H1 (cell line): ENCODE measurements around the gene ARHGEF11. TPM values are rescaled to one million over a fixed set of nuclear protein-coding genes. Genes with fewer than 3 reads are reported as not detected.

Experiments used
- ATF3 ChIP-seq: IDR thresholded peaks from 2 replicates; pipeline ENCODE4 v1.6.1; 2011; ENCODE audit warnings: low read depth, mild to moderate bottlenecking, low read length; ENCODE audit not compliant: insufficient read depth
- CHD1 ChIP-seq: IDR thresholded peaks from 2 replicates; pipeline ENCODE4 v1.6.1; 2012; ENCODE audit warnings: low read depth, low read length, improper control_type of control experiment
- CHD2 ChIP-seq: IDR thresholded peaks from 2 replicates; pipeline ENCODE4 v1.6.1; 2012; ENCODE audit warnings: low read length, improper control_type of control experiment
- CREB1 ChIP-seq: IDR thresholded peaks from 2 replicates; pipeline ENCODE4 v1.6.1; 2012; ENCODE audit warnings: inconsistent platforms
- CTCF ChIP-seq, 3 experiments: IDR thresholded peaks; 1 replicate in 2 of 3; 2 replicates in 1 of 3; pipeline versions ENCODE4 v1.5.1 to v1.6.1; 2011; ENCODE audit warnings: low read length in 3 of 3, mild to moderate bottlenecking in 3 of 3, inconsistent platforms in 2 of 3, low read depth in 1 of 3, moderate library complexity in 1 of 3; ENCODE audit not compliant: insufficient read depth in 1 of 3; ENCODE audit errors: control extremely low read depth in 1 of 3
- EGR1 ChIP-seq: IDR thresholded peaks from 2 replicates; pipeline ENCODE4 v1.6.1; 2011; ENCODE audit warnings: low read depth, low read length, borderline replicate concordance
- EP300 ChIP-seq, 2 experiments: IDR thresholded peaks; 1 replicate in 1 of 2; 2 replicates in 1 of 2; pipeline ENCODE4 v1.6.1; 2011 to 2012; ENCODE audit warnings: low read depth in 2 of 2, low read length in 2 of 2, mild to moderate bottlenecking in 2 of 2, borderline replicate concordance in 1 of 2, inconsistent platforms in 1 of 2, moderate library complexity in 1 of 2
- GTF2F1 ChIP-seq: IDR thresholded peaks from 2 replicates; pipeline ENCODE4 v1.6.1; 2012; ENCODE audit warnings: low read depth, low read length, improper control_type of control experiment, borderline replicate concordance
- HDAC2 ChIP-seq, 2 experiments: fragments of 300-600 bp in 1 of 2; sonication (generic) in 1 of 2; IDR thresholded peaks; 2 replicates each; pipeline ENCODE4 v1.6.1; 2011 to 2012; ENCODE audit warnings: low read depth in 2 of 2, low read length in 2 of 2, mild to moderate bottlenecking in 2 of 2, moderate library complexity in 2 of 2, borderline replicate concordance in 1 of 2, inconsistent platforms in 1 of 2
- JUND ChIP-seq: IDR thresholded peaks from 2 replicates; pipeline ENCODE4 v1.6.1; 2011; ENCODE audit warnings: mild to moderate bottlenecking, improper control_type of control experiment, low read length
- MAFK ChIP-seq: IDR thresholded peaks from 2 replicates; pipeline ENCODE4 v1.6.1; 2012; ENCODE audit warnings: low read depth, mild to moderate bottlenecking, improper control_type of control experiment, low read length
- PHF8 ChIP-seq: fragments of 200-600 bp; sonication (generic); conservative IDR thresholded peaks from 2 replicates; pipeline ENCODE4 v1.7.1; 2012; ENCODE audit warnings: low read depth, mild to moderate bottlenecking, inconsistent platforms, low read length, moderate library complexity
- RFX5 ChIP-seq: IDR thresholded peaks from 2 replicates; pipeline ENCODE4 v1.6.1; 2011; ENCODE audit warnings: low read depth, low read length, improper control_type of control experiment, borderline replicate concordance
- RXRA ChIP-seq: IDR thresholded peaks from 2 replicates; pipeline ENCODE4 v1.6.1; 2011; ENCODE audit warnings: low read depth, mild to moderate bottlenecking, low read length, moderate library complexity; ENCODE audit not compliant: insufficient read depth
- SIN3A ChIP-seq, 2 experiments: IDR thresholded peaks in 1 of 2; conservative IDR thresholded peaks in 1 of 2; 2 replicates each; pipeline ENCODE4 v1.6.1; 2011 to 2012; ENCODE audit warnings: low read length in 2 of 2, improper control_type of control experiment in 1 of 2, low read depth in 1 of 2, mild to moderate bottlenecking in 1 of 2
- SUZ12 ChIP-seq: fragments of 200-600 bp; sonication (generic); IDR thresholded peaks from 2 replicates; pipeline ENCODE4 v1.6.1; 2012; ENCODE audit warnings: mild to moderate bottlenecking, inconsistent platforms, low read length, moderate library complexity, mixed read lengths
- TAF1 ChIP-seq: IDR thresholded peaks from 2 replicates; pipeline ENCODE4 v1.6.1; 2011; ENCODE audit warnings: mild to moderate bottlenecking, low read depth, low read length
- TCF12 ChIP-seq: IDR thresholded peaks from 2 replicates; pipeline ENCODE4 v1.6.1; 2011; ENCODE audit warnings: low read depth, mild to moderate bottlenecking, low read length
- TEAD4 ChIP-seq: IDR thresholded peaks from 2 replicates; pipeline ENCODE4 v1.6.1; 2012; ENCODE audit warnings: low read depth, low read length, inconsistent platforms, mixed read lengths
- polyA plus RNA-seq, 7 experiments: library from polyadenylated mRNA; depleted of rRNA in 3 of 7; stranded (reverse) in 5 of 7; unstranded in 2 of 7; fragments of >200 nt in 5 of 7; fragments of 200-250 nt in 2 of 7; gene quantifications; 1 replicate in 5 of 7; 2 replicates in 1 of 7; 4 replicates in 1 of 7; pipeline versions ENCODE4 v1.2.1 to v1.2.3, GENCODE V29; 2011 to 2013; ENCODE audit warnings: missing spikeins in 2 of 7, mixed read lengths in 2 of 7
- total RNA-seq: library from RNA; stranded (reverse); fragmentation: NEBNext Ultra II Directional; extraction: Animal tissue kit (Norgen Biotek cat#: 25700); gene quantifications from 2 replicates; pipeline ENCODE4 v1.2.1, GENCODE V29; 2021

The ARHGEF11 gene
- total and polyA plus RNA-seq, 2 of the 8 experiments (the other 6 are each of a cell fraction or from before 2014, with no cell fraction given) = 19.9 to 33.1 TPM

- TF ChIP-seq CHD1 (no peak), RXRA (no peak), MAFK (no peak), CTCF (IDR thresholded peaks at IDR 0.05; ENCODE audit: control extremely low read depth in 1 of 3, insufficient read depth in 1 of 3, low read depth in 1 of 3, low read length in 3 of 3) (peak; percentile 90 to 92 (median 92)), JUND (no peak), RFX5 (no peak), TEAD4 (0 out of 2 replicates have a peak, but pooled peaks have one; percentile 4), SIN3A (conservative IDR thresholded peaks at IDR 0.05 in 1 of 2, IDR thresholded peaks at IDR 0.05 in 1 of 2; ENCODE audit: low read depth in 1 of 2, low read length in 2 of 2) (peak in 1 of 2 experiments; percentile 54; a peak in 1 of 4 replicates), ATF3 (no peak), HDAC2 (IDR thresholded peaks at IDR 0.05; ENCODE audit: borderline replicate concordance in 1 of 2, low read depth in 2 of 2, low read length in 2 of 2) (0 out of 4 replicates have a peak, but pooled peaks of 1 of the 2 experiments have one; percentile 58), CHD2 (no peak), GTF2F1 (no peak), PHF8 (no peak), EP300 (IDR thresholded peaks at IDR 0.05; ENCODE audit: borderline replicate concordance in 1 of 2, low read depth in 2 of 2, low read length in 2 of 2) (no peak), TAF1 (0 out of 2 replicates have a peak, but pooled peaks have one; percentile 23), TCF12 (no peak), EGR1 (peak; percentile 92), CREB1 (peak; percentile 19; the same call in 1 of the 2 replicates), SUZ12 (peak; percentile 80)
Observed at GRCh38 chr1:156927215-156928042, 118.1 kb downstream of the ARHGEF11 start (continued).
